Endothelial cell (in vitro differentiated cells): ENCODE data around the gene CHRDL2. TPM values are rescaled to one million over a fixed set of nuclear protein-coding genes. Genes with fewer than 3 reads are reported as not detected.
A peak's percentile ranks its signal among the peaks of the same experiment; 100 is the strongest.
"Not testable (repeated sequence)": the region's sequence is repeated elsewhere in the genome, so short reads cannot be mapped to it uniquely, and the experiment has no call there.

Source experiments
- DNase-seq: peaks from one replicate; pipeline ENCODE4 v3.0.0; 2021; ENCODE audit warnings: low spot score
- H3K27ac Mint-ChIP-seq: one replicate; pipeline ENCODE4 v1.8.0; 2021; ENCODE audit warnings: mixed read lengths, inconsistent platforms; ENCODE audit not compliant: unreplicated experiment
- H3K27me3 Mint-ChIP-seq: one replicate; pipeline ENCODE4 v1.8.0; 2021; ENCODE audit warnings: mild to moderate bottlenecking, moderate library complexity, mixed read lengths, inconsistent platforms; ENCODE audit not compliant: unreplicated experiment
- H3K36me3 Mint-ChIP-seq: one replicate; pipeline ENCODE4 v1.8.0; 2021; ENCODE audit warnings: mild to moderate bottlenecking, low read depth, mixed read lengths, inconsistent platforms; ENCODE audit not compliant: unreplicated experiment
- H3K4me1 Mint-ChIP-seq: one replicate; pipeline ENCODE4 v1.8.0; 2021; ENCODE audit warnings: mild to moderate bottlenecking, mixed read lengths, inconsistent platforms; ENCODE audit not compliant: unreplicated experiment
- H3K4me3 Mint-ChIP-seq: one replicate; pipeline ENCODE4 v1.8.0; 2021; ENCODE audit warnings: mild to moderate bottlenecking, mixed read lengths, inconsistent platforms; ENCODE audit not compliant: unreplicated experiment
- H3K9me3 Mint-ChIP-seq: one replicate; pipeline ENCODE4 v1.8.0; 2021; ENCODE audit warnings: mixed read lengths, inconsistent platforms; ENCODE audit not compliant: unreplicated experiment
- CTCF ChIP-seq: fragments of 200-600 bp; sonication (generic); IDR thresholded peaks from one replicate; pipeline ENCODE4 v1.5.0; 2021; ENCODE audit warnings: antibody characterized with exemption; ENCODE audit not compliant: unreplicated experiment
- total RNA-seq: library from RNA; stranded (reverse); fragmentation: NEBNext Ultra II Directional; extraction: Animal tissue kit (Norgen Biotek cat#: 25700); gene quantifications from one replicate; pipeline ENCODE4 v1.2.1, GENCODE V29; 2021; ENCODE audit not compliant: unreplicated experiment

The CHRDL2 gene
- total RNA-seq, 1 donor from 2014 or later = 0.21 TPM

- Mint-ChIP-seq H3K4me3 (no peak overlapping the region), H3K4me1 (peaks cover 5% of the 10 kb centered on the region), H3K36me3 (peaks cover 2% of the 10 kb centered on the region), H3K9me3 (no peaks in the 10 kb centered on the region), H3K27ac (no peak overlapping the region), H3K27me3 (no peaks in the 10 kb centered on the region)
- no peak for DNase-seq
- no peak for TF ChIP-seq CTCF
These were observed 38.0 kb upstream of the CHRDL2 start for GRCh38 chr11:74769055-74769707.

- not testable (repeated sequence) for DNase-seq, H3K4me3 Mint-ChIP-seq, H3K27me3 Mint-ChIP-seq, H3K9me3 Mint-ChIP-seq, H3K27ac Mint-ChIP-seq, H3K4me1 Mint-ChIP-seq
- H3K36me3 Mint-ChIP-seq = peaks cover 11% of the 10 kb centered on the region
These were observed 37.0 kb upstream of the CHRDL2 start for GRCh38 chr11:74768172-74768651.

- H3K27me3 Mint-ChIP-seq = no peaks in the 10 kb centered on the region
These were observed 35.7 kb upstream of the CHRDL2 start for GRCh38 chr11:74766905-74767304.

GRCh38 chr11:74756571-74756970, 25.3 kb upstream of the CHRDL2 start:
- H3K4me1 Mint-ChIP-seq = peaks cover 18% of the 10 kb centered on the region
- no peak for DNase-seq
- H3K9me3 Mint-ChIP-seq = no peaks in the 10 kb centered on the region
- H3K27me3 Mint-ChIP-seq = peaks cover 5% of the 10 kb centered on the region
- H3K27ac Mint-ChIP-seq = no peak overlapping the region
- no peak overlapping the region for H3K4me3 Mint-ChIP-seq
- no peak for TF ChIP-seq CTCF
- H3K36me3 Mint-ChIP-seq = peaks cover 5% of the 10 kb centered on the region

More at GRCh38 chr11:74766905-74767304, 35.7 kb upstream of the CHRDL2 start:
- H3K9me3 Mint-ChIP-seq = no peaks in the 10 kb centered on the region
- TF ChIP-seq CTCF = no peak
- H3K4me1 Mint-ChIP-seq = peaks cover 8% of the 10 kb centered on the region
- H3K27ac Mint-ChIP-seq = no peak overlapping the region
- no peak overlapping the region for H3K4me3 Mint-ChIP-seq
- H3K36me3 Mint-ChIP-seq = peaks cover 14% of the 10 kb centered on the region
- no peak for DNase-seq

GRCh38 chr11:74755395-74755995, 24.3 kb upstream of the CHRDL2 start:
- DNase-seq = no peak
- Mint-ChIP-seq H3K27me3 (peaks cover 5% of the 10 kb centered on the region), H3K9me3 (no peaks in the 10 kb centered on the region), H3K27ac (peak overlapping the region; percentile 48), H3K36me3 (peaks cover 5% of the 10 kb centered on the region), H3K4me3 (peak overlapping the region; percentile 7), H3K4me1 (peaks cover 18% of the 10 kb centered on the region)
- no peak for TF ChIP-seq CTCF
